Measurements from ENCODE around the gene LBP. TPM values are rescaled to one million over a fixed set of nuclear protein-coding genes. Genes with fewer than 3 reads are reported as not detected.
A peak's percentile ranks its signal among the peaks of the same experiment; 100 is the strongest.

Gene LBP
- total RNA-seq, 1 donor, result 1.8 TPM

- H3K4me1 ChIP-seq (ENCODE audit: insufficient read depth, low read length), result no peaks in the 10 kb centered on the region
- H2AFZ ChIP-seq (ENCODE audit: low read length), result no peak overlapping the region
- no peaks in the 10 kb centered on the region for H3K9me3 ChIP-seq (ENCODE audit: low read depth, low read length)
- H4K20me1 ChIP-seq (ENCODE audit: insufficient read depth, low read length), result no peaks in the 10 kb centered on the region
- TF ChIP-seq CTCF (IDR thresholded peaks at IDR 0.05; ENCODE audit: extremely low read depth, low read depth, low read length), result no peak
- H3K4me2 ChIP-seq (ENCODE audit: insufficient read depth, low read length), result no peak overlapping the region
- H3K27me3 ChIP-seq (ENCODE audit: insufficient read depth, low read length), result peaks cover 4% of the 10 kb centered on the region
- DNase-seq (ENCODE audit: insufficient read length, low spot score, missing footprints), result no peak
- H3K4me3 ChIP-seq (ENCODE audit: insufficient read depth, low read length), result no peak overlapping the region
- H3K79me2 ChIP-seq (ENCODE audit: insufficient read depth, low read length), result no peaks in the 10 kb centered on the region
- no peak overlapping the region for H3K27ac ChIP-seq (ENCODE audit: low read depth, low read length)
- H3K36me3 ChIP-seq (ENCODE audit: insufficient read depth, low read length), result no peaks in the 10 kb centered on the region
Observed at GRCh38 chr20:38317422-38317821, 28.9 kb upstream of the LBP start.

GRCh38 chr20:38320221-38320620 is 26.1 kb upstream of the LBP start:
- Histone ChIP-seq H3K36me3 (ENCODE audit: insufficient read depth, low read length) (no peaks in the 10 kb centered on the region), H3K27ac (ENCODE audit: low read depth, low read length) (no peak overlapping the region), H3K4me2 (ENCODE audit: insufficient read depth, low read length) (no peak overlapping the region), H3K9me3 (ENCODE audit: low read depth, low read length) (no peaks in the 10 kb centered on the region), H3K79me2 (ENCODE audit: insufficient read depth, low read length) (no peaks in the 10 kb centered on the region), H3K4me3 (ENCODE audit: insufficient read depth, low read length) (no peak overlapping the region), H3K4me1 (ENCODE audit: insufficient read depth, low read length) (no peaks in the 10 kb centered on the region), H2AFZ (ENCODE audit: low read length) (no peak overlapping the region), H4K20me1 (ENCODE audit: insufficient read depth, low read length) (no peaks in the 10 kb centered on the region), H3K27me3 (ENCODE audit: insufficient read depth, low read length) (peaks cover 4% of the 10 kb centered on the region)
- DNase-seq (ENCODE audit: insufficient read length, low spot score, missing footprints), result peak; percentile 10
- no peak for TF ChIP-seq CTCF (IDR thresholded peaks at IDR 0.05; ENCODE audit: extremely low read depth, low read depth, low read length)

GRCh38 chr20:38321959-38322598 is 24.2 kb upstream of the LBP start:
- H4K20me1 ChIP-seq (ENCODE audit: insufficient read depth, low read length), result no peaks in the 10 kb centered on the region
- H3K4me2 ChIP-seq (ENCODE audit: insufficient read depth, low read length), result no peak overlapping the region
- no peaks in the 10 kb centered on the region for H3K9me3 ChIP-seq (ENCODE audit: low read depth, low read length)
- peak; percentile 82 for TF ChIP-seq CTCF (IDR thresholded peaks at IDR 0.05; ENCODE audit: extremely low read depth, low read depth, low read length)
- no peak overlapping the region for H3K4me3 ChIP-seq (ENCODE audit: insufficient read depth, low read length)
- H3K79me2 ChIP-seq (ENCODE audit: insufficient read depth, low read length), result no peaks in the 10 kb centered on the region
- no peaks in the 10 kb centered on the region for H3K36me3 ChIP-seq (ENCODE audit: insufficient read depth, low read length)
- peaks cover 4% of the 10 kb centered on the region for H3K27me3 ChIP-seq (ENCODE audit: insufficient read depth, low read length)
- H2AFZ ChIP-seq (ENCODE audit: low read length), result no peak overlapping the region
- no peaks in the 10 kb centered on the region for H3K4me1 ChIP-seq (ENCODE audit: insufficient read depth, low read length)
- DNase-seq (ENCODE audit: insufficient read length, low spot score, missing footprints), result peak; percentile 88
- H3K27ac ChIP-seq (ENCODE audit: low read depth, low read length), result no peak overlapping the region

- no peaks in the 10 kb centered on the region for H3K9me3 ChIP-seq (ENCODE audit: low read depth, low read length)
- no peak overlapping the region for H3K4me2 ChIP-seq (ENCODE audit: insufficient read depth, low read length)
- H3K36me3 ChIP-seq (ENCODE audit: insufficient read depth, low read length), result no peaks in the 10 kb centered on the region
- TF ChIP-seq CTCF (IDR thresholded peaks at IDR 0.05; ENCODE audit: extremely low read depth, low read depth, low read length), result no peak
- H4K20me1 ChIP-seq (ENCODE audit: insufficient read depth, low read length), result no peaks in the 10 kb centered on the region
- H2AFZ ChIP-seq (ENCODE audit: low read length), result no peak overlapping the region
- H3K27ac ChIP-seq (ENCODE audit: low read depth, low read length), result no peak overlapping the region
- no peaks in the 10 kb centered on the region for H3K4me1 ChIP-seq (ENCODE audit: insufficient read depth, low read length)
- H3K27me3 ChIP-seq (ENCODE audit: insufficient read depth, low read length), result peaks cover 3% of the 10 kb centered on the region
- H3K4me3 ChIP-seq (ENCODE audit: insufficient read depth, low read length), result no peak overlapping the region
- H3K79me2 ChIP-seq (ENCODE audit: insufficient read depth, low read length), result no peaks in the 10 kb centered on the region
- DNase-seq (ENCODE audit: insufficient read length, low spot score, missing footprints), result no peak
Observed at GRCh38 chr20:38324159-38324558, 22.1 kb upstream of the LBP start.

All from osteoblast (primary cell).